Activated CD8-positive, alpha-beta T cell treated with anti-CD3 and anti-CD28 coated beads for 36 hours (primary cell): Measurements from ENCODE around the gene UCHL1. TPM values are rescaled to one million over a fixed set of nuclear protein-coding genes. Genes with fewer than 3 reads are reported as not detected.
"Not testable (repeated sequence)": the region's sequence is repeated elsewhere in the genome, so short reads cannot be mapped to it uniquely, and the experiment has no call there.

Experiments used
- ATAC-seq: fragments of 200-7000 bp; cut with Tn5 transposase; one replicate; pipeline ENCODE4 v1.10.0; 2021; ENCODE audit warnings: mild to moderate bottlenecking, moderate library complexity
- CTCF ChIA-PET: fragments of 350-600 bp; sonication (Branson Sonifier 250); formaldehyde crosslinking; loops from one replicate; lab custom pipeline; 2021; ENCODE audit warnings: antibody characterized with exemption; lab: Charles Lee
- POLR2A ChIA-PET: fragments of 350-600 bp; sonication (Branson Sonifier 250); formaldehyde crosslinking; loops from one replicate; lab custom pipeline; 2021; ENCODE audit warnings: antibody characterized with exemption; lab: Charles Lee
- DNase-seq: peaks from one replicate; pipeline ENCODE4 v3.0.0-alpha.2; 2020
- H3K27ac Mint-ChIP-seq: one replicate; pipeline ENCODE4 v1.8.0; 2021; ENCODE audit warnings: mild to moderate bottlenecking, mixed read lengths
- H3K27me3 Mint-ChIP-seq: one replicate; pipeline ENCODE4 v1.8.0; 2021; ENCODE audit warnings: mixed read lengths
- H3K36me3 Mint-ChIP-seq: one replicate; pipeline ENCODE4 v1.8.0; 2021; ENCODE audit warnings: low read depth, mixed read lengths
- H3K4me1 Mint-ChIP-seq: one replicate; pipeline ENCODE4 v1.8.0; 2021; ENCODE audit warnings: low read depth, mixed read lengths
- H3K4me3 Mint-ChIP-seq: one replicate; pipeline ENCODE4 v1.8.0; 2021; ENCODE audit warnings: mild to moderate bottlenecking, moderate library complexity, mixed read lengths
- H3K9me3 Mint-ChIP-seq: one replicate; pipeline ENCODE4 v1.8.0; 2021; ENCODE audit warnings: mixed read lengths
- intact Hi-C: fragments of 100-400 bp; cut with micrococcal nuclease; formaldehyde crosslinking; loops from one replicate; pipeline ENCODE4 v1.10.0; 2022
- total RNA-seq, 2 experiments: library from RNA; stranded (reverse); gene quantifications; one replicate each; pipeline ENCODE4 v1.2.3, GENCODE V29; 2021
- TF ChIP-seq, protein P1 (sequence below): fragments of 200-600 bp; IDR thresholded peaks from one replicate; pipeline ENCODE4 v1.8.0; 2022; ENCODE audit warnings: antibody characterized with exemption, mild to moderate bottlenecking

The UCHL1 gene
- total RNA-seq, 2 experiments from 2014 or later, result 2.5 to 3.0 TPM

DNA sequence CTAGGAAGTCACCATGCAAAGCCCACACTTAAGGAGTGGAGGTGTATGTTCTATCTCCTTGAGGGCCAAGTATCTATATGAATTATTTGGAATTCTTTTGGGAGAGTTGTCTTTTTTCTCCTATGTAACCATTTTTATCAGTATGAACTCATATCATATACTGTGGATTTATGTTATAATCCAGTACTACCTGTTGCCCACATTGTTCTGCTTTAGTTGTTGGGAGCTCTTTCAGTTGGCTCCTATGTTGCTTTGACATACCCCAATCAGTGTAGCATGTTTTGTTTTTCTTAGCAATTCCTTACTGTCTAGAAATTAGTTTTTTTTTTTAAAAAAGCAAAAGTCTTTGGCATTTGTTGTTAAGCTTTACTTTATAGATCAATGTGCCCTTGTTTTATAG lies 13.0 kb downstream of the UCHL1 start:
- ATAC-seq (no peak), DNase-seq (no peak)
- Mint-ChIP-seq H3K9me3 (no peaks in the 10 kb centered on the region), H3K27ac (no peak overlapping the region), H3K36me3 (no peaks in the 10 kb centered on the region), H3K4me3 (no peak overlapping the region), H3K4me1 (no peaks in the 10 kb centered on the region), H3K27me3 (no peaks in the 10 kb centered on the region)
- POLR2A ChIA-PET, result interaction anchor here (0.6 kb wide), 1 partner anchor 22 kb away, joined by 3 read pairs; no protein-coding TSS in a partner anchor
- intact Hi-C loops, result no loop called here
- TF ChIP-seq, protein P1, sequence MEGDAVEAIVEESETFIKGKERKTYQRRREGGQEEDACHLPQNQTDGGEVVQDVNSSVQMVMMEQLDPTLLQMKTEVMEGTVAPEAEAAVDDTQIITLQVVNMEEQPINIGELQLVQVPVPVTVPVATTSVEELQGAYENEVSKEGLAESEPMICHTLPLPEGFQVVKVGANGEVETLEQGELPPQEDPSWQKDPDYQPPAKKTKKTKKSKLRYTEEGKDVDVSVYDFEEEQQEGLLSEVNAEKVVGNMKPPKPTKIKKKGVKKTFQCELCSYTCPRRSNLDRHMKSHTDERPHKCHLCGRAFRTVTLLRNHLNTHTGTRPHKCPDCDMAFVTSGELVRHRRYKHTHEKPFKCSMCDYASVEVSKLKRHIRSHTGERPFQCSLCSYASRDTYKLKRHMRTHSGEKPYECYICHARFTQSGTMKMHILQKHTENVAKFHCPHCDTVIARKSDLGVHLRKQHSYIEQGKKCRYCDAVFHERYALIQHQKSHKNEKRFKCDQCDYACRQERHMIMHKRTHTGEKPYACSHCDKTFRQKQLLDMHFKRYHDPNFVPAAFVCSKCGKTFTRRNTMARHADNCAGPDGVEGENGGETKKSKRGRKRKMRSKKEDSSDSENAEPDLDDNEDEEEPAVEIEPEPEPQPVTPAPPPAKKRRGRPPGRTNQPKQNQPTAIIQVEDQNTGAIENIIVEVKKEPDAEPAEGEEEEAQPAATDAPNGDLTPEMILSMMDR, result no peak
- CTCF ChIA-PET, result interaction anchor here (0.7 kb wide), 1 partner anchor 374 kb away, joined by 4 read pairs; no protein-coding TSS in a partner anchor

DNA sequence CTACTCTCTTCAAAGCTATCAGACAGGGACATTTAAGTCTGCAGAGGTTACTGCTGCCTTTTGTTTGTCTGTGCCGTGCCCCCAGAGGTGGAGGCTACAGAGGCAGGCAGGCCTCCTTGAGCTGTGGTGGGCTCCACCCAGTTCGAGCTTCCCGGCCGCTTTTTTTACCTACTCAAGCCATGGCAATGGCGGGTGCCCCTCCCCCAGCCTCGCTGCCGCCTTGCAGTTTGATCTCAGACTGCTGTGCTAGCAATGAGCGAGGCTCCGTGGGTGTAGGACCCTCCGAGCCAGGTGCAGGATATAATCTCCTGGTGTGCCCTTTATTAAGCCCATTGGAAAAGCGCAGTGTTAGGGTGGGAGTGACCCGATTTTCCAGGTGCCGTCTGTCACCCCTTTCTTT lies 19.2 kb downstream of the UCHL1 start:
- H3K27ac Mint-ChIP-seq, H3K27me3 Mint-ChIP-seq, H3K4me1 Mint-ChIP-seq, H3K4me3 Mint-ChIP-seq, ATAC-seq, DNase-seq, H3K9me3 Mint-ChIP-seq, CTCF ChIA-PET, H3K36me3 Mint-ChIP-seq, POLR2A ChIA-PET, intact Hi-C loops: not testable (repeated sequence)

DNA sequence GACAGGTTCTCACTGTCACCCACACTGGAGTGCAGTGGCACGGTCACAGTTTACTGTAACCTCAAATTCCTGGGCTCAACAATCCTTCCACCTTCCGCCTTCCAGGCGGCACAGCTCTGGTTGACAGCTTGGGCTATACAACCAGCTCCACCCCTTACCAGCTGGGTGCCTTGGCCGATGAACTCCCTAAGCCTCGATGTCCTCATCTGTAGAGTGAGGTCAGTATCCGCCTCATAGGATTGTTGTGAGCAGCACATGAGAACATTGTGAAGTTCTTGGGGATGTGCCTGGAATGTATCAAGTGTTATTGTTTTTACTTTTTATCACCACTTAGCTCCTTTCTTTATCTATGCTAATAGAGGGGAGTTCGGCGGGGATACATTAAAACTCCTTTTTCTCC lies 23.3 kb downstream of the UCHL1 start:
- TF ChIP-seq, protein P1, result no peak
- H3K4me1 Mint-ChIP-seq, result no peaks in the 10 kb centered on the region
- no peak overlapping the region for H3K27ac Mint-ChIP-seq
- no peaks in the 10 kb centered on the region for H3K36me3 Mint-ChIP-seq
- ATAC-seq (no peak), DNase-seq (no peak)
- peaks cover 7% of the 10 kb centered on the region for H3K27me3 Mint-ChIP-seq
- H3K9me3 Mint-ChIP-seq, result no peaks in the 10 kb centered on the region
- ChIA-PET CTCF (interaction anchor here (1.1 to 5.7 kb wide), 8 partner anchors 22 to 608 kb away, joined by 3 to 65 read pairs (median 4); no protein-coding TSS in a partner anchor), POLR2A (no interaction called here)
- intact Hi-C loops, result loop anchor here (2.0 kb wide), 1 partner anchor 603 kb away; no protein-coding TSS in a partner anchor
- H3K4me3 Mint-ChIP-seq, result no peak overlapping the region

DNA sequence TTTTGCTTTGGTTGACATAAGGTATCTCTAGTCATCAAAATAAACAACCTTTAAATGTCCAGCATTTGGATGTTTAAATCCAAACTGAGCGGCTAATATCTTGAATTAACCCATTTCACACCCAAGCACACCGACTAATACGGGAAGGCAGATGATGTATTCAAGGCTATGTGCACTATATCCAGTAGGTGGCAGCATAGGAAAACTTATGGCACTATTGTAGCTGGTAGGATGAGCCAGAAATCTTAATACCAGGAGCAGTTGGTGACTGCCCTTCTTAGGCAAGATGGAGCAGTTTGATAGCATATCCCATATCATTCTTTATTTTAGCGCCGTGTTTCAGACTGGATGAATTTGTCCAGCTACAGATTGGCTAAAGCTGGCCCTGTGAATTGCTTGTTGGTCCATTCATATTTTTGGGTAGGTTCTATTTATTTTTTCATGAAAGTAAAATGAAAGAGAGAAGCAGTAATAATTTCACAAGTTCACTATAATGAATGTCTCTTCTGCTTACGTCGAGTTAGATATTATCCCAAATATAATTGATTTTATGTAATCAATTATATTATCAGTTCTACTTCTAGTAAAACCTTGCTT lies 24.4 kb downstream of the UCHL1 start:
- peak; percentile 33 for DNase-seq
- TF ChIP-seq, protein P1, result peak; percentile 85
- no peaks in the 10 kb centered on the region for H3K9me3 Mint-ChIP-seq
- H3K4me3 Mint-ChIP-seq, result no peak overlapping the region
- H3K27ac Mint-ChIP-seq, result no peak overlapping the region
- peaks cover 7% of the 10 kb centered on the region for H3K27me3 Mint-ChIP-seq
- ATAC-seq, result peak; percentile 83
- ChIA-PET CTCF (interaction anchor here (0.6 to 5.7 kb wide), 18 partner anchors 14 to 607 kb away, joined by 3 to 65 read pairs (median 3); no protein-coding TSS in a partner anchor), POLR2A (no interaction called here)
- no peaks in the 10 kb centered on the region for H3K36me3 Mint-ChIP-seq
- intact Hi-C loops, result loop anchor here (1.0 to 2.0 kb wide), 2 partner anchors 380 to 602 kb away; no protein-coding TSS in a partner anchor
- no peaks in the 10 kb centered on the region for H3K4me1 Mint-ChIP-seq

DNA sequence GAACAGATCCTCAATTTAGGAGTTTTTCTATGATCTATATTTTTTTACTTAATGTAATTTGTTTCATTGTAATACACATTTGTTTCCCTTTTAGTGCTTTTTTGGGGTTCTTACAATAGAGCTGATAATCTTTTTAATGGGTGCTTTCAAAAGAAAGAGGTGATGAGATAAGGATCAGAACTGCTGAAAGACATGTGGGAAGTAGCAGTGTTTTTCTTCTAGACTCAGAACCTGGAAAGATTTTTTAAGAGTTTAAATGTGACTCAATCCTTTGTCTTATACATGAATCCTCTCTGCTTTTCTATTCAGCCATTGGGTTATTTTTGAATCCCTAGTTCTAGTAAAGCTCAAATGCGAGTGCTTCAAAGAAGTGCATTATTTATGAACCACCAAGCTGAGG lies 25.6 kb downstream of the UCHL1 start:
- POLR2A ChIA-PET, result no interaction called here
- DNase-seq (no peak), ATAC-seq (no peak)
- intact Hi-C loops, result no loop called here
- CTCF ChIA-PET, result interaction anchor here (0.5 to 5.7 kb wide), 5 partner anchors 23 to 666 kb away, joined by 3 to 65 read pairs (median 4); no protein-coding TSS in a partner anchor
- TF ChIP-seq, protein P1, result no peak
- Mint-ChIP-seq H3K4me1 (no peaks in the 10 kb centered on the region), H3K9me3 (no peaks in the 10 kb centered on the region), H3K4me3 (no peak overlapping the region), H3K27me3 (peaks cover 6% of the 10 kb centered on the region), H3K36me3 (no peaks in the 10 kb centered on the region), H3K27ac (no peak overlapping the region)
